IPS-NIHi11 (cell line): ENCODE measurements around the gene ABCA3.
"Not testable (repeated sequence)": the region's sequence is repeated elsewhere in the genome, so short reads cannot be mapped to it uniquely, and the experiment has no call there.

Experiments used
- DNase-seq: peaks from one replicate; pipeline ENCODE4 v3.0.0; 2012; ENCODE audit warnings: mixed read lengths, low spot score

Gene ABCA3

DNA sequence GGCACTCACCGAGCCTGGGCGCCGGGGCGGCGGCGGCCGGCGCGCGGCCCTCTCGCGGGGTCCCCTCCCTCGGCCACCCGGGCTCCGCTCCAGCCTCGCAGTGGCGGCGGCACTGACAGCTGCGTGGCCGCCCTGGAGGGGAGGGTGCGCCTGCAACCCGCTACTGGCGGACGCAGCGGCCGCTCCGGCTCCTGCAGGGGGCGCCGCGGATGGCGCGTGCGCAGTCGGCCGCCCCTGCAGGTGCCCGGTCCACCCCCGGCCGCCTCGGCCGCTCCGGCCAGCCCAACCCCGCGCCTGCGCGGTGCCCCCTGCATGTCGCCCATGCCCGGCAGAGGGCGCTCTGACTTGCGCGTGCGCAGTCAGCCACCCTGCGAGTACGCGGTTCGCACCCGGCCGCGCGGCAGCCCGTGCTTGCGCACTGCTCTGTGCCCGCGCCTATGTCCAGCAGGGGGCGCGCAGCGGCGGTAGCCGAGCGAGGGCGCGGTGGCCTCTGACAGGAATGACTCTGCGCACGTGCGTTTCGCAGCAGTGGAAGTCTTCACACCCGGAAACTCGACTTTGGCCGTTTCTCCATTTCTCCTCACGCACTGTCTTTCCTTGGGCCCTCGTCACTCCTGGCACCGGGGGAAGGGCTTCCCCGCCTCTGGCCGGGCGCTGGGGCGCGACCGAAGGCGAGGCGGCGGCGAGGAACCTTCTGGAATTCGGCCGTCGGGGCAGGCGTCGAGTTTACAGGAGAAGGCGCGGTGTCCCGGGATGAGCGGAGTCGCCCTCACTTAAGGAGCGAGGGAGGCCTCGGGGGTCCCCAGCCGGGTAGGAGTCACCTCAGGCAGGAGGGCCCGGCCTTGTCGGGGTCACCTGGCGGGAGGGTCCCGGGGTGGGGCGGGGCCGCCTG is at the start of gene ABCA3:
ABCA3 (minus strand) TSS at position 165 of the 892 bp plus-strand sequence. CDS start 14,262 bp downstream, outside the sequence.
- peak; percentile 100 for DNase-seq

DNA sequence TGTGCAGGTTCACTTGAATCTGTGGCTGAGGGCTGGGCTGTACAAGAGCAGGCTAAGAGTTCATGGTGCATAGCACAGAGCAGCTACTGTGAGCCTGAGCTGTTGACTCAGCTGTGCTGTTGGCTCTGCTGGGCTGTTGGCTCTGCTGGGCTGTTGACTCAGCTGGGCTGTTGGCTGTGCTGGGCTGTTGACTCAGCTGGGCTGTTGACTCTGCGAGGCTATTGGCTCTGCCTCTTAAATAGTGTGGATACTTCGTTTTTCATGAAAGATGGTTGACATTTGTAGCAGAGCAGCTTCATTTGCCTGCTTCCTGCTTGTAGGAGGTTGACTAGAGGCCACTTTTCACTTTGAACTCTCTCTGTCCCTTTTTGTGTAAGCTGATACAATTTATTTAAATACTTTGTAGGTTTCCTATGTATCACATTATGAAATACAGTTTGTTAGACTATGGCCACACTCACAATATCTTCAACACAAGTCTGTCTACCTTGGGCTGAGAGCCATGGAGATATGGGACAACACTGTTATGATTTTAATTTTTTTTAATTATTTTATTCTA is 48.4 kb upstream of the ABCA3 start:
- DNase-seq, result no peak

DNA sequence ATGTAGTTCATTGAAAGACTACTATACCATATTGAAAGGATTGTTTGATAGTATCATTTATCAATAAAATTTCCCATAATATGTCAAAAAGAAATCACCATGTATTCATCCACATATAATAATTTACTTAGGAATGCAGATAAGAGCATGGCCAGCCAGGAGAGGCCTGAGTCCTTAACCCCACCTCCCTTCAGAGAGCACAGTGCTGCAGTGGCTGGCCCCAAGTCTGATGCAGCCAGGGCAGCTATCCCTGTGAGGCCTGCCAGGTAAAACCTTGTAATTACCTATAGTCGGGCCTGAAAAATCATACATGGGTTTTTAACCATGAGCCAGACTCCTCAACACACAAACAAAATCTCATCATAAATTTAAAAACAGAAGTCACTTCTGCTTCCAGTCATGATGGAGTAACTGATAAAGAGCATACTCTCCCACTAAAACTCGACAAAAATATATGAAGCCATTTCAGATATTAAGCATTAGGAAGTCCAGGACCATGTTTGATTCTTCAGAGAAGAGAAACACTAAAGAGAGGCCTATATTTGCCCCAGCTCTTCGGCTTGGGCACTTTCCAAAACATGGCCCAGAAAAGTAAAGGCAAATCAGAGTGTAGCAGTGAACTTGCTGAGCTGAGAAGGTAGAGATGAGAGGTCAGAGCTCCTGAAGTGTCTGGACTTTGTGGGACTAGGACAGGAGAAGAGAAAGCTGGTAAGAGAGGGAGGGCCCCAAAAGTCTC is 47.8 kb upstream of the ABCA3 start:
- no peak for DNase-seq

DNA sequence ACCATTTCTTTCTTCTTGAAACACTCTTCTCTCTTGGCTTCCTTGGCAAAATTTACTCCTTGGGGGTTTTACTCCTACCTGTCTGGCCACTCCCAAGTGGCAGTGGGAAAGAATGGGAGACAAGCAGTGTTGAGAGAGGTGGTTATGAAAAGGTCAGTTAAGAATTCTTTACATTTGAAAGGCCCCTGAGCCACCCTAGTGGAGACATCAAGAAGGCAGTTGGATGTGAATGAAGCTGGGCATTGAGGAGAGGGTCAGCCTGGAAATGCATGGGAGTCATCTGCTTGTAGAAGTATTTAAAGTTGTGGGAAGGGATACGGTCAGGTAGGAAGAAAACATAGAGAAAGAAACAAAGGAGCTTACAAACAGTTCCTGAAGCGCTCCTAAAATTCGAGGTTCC is 46.5 kb upstream of the ABCA3 start:
- peak; percentile 69 for DNase-seq

DNA sequence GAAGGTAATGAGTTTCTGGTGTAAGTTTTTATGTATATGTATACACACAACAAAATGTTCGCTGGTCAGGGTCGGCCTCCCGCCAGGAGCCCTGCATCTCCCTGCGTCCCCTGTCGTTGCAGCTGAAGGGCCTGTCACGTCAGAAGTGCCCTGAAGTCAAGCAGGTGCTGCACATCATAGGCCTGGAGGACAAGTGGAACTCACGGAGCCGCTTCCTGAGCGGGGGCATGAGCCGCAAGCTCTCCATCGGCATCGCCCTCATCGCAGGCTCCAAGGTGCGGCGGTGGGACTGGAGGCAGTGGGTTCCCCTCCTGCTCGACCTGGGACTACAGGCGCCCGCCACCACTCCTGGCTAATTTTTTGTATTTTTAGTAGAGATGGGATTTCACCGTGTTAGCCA is 45.5 kb upstream of the ABCA3 start:
- DNase-seq, result not testable (repeated sequence)

DNA sequence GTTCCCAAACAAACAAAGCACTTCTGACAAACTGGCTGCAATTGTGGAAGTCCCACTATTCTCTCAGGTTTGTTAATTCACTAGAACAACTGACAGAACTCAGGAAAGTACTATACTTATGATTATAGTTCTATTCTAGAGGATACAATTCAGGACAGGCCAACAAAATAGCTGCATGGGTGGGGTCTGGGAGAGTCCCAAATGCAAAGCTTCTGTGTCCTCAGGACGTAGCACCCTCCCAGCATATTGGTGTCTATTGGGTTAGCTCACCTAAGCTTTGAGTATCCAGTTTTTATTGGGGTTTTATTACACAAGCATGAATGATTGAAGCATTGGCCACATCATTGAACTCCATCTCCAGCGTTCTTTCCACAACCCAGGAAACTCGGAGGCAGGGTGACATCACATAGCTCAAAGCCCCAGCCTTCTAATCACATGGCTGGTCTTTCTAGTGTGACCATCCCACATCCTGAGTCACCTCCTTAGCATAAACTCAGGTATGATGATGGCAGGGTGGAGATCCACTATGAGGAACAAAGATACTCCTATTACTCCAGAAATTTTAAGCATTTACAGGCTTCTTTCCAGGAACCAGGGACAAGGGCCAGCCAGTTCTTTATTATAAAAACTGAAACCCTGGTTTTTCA is 44.8 kb upstream of the ABCA3 start:
- DNase-seq, result peak; percentile 24

DNA sequence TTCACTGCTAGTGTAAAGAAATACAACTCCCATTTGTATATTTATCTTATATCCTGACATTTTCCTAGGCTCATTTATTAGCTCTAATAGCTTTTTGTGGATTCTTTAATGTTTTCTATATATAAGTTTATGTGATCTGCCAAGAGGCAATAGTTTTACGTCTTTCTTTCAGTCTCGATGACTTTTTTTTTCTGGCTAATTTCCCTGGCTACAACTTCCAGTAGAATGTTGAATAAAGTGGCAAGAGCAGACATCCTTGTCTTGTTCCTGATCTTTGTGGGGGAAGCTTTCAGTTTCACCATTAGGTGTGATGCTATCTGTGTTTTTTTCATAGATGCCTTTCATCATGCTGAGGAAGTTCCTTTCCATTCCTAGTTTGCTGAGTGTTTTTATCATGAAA is 43.9 kb upstream of the ABCA3 start:
- no peak for DNase-seq

DNA sequence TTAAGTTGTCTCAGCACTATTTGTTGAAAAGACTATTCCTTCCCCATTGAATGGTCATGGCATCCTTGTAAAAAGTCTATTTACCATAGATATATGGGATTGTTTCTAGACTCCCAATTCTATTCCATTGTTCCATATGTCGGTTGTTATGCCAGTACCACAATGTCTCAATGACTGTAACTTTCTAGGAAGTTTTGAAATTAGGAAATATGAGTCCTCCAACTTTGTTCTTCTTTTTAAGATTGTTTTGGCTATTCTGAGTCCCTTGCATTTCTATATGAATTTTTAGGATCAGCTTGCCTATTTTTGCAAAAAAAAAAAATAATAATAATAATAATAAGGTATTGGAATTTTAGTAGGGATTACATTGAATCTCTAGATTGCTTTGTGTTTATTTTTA is 43.0 kb upstream of the ABCA3 start:
- DNase-seq, result no peak

DNA sequence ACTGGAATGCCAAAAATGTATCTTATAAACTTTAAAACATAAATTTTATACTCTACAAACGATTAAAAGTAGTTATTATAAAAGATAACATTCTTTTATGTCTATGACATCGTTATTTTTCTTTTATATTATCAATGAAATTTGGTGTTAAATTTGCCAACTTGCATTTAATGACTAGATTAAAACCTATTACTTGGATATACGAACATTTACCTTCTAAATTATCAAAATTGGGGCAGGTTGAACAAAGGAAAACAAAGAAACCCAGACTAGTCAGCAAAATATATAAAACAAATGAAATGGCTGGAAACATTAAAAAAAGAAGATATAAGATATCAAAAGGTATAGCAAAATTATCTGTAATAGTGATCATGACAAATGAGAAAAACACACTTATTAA is 34.1 kb upstream of the ABCA3 start:
- DNase-seq, result no peak

DNA sequence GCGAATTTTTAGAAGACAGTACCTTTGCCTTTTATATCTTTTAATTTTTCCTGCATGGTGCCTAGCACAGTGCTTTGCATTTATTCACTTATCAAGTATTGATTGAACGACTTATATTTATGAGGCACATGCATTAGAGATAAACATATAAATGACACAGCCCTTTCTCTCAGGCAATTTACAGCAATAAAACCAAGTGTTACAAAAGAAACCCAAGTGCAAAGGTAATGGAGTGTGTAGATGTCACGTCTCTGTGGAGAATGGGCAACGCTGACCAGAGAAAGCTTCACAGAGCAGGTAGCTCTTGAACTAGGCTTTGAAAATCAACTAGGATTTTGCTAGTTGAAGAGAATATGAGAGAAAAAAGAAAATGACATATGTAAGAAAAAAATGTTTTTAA is 32.6 kb upstream of the ABCA3 start:
- DNase-seq, result no peak

DNA sequence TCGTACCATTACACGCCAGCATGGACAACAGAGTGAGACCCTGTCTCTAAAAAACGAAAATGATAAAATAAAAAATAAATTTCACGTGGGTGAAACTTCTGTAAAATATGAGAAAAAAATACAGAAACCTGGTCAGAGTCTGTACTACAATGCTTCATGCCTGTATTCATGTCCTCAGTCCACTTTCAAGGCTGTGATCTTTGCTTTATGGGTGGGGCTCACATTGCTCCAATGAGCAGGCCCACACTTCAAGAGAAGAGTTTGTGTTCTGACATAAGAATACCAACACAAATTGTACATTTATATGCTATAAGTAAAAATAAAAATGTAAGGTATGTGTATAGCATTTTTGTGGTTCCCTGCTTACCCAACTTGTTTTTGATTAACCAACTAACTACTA is 32.2 kb upstream of the ABCA3 start:
- no peak for DNase-seq

DNA sequence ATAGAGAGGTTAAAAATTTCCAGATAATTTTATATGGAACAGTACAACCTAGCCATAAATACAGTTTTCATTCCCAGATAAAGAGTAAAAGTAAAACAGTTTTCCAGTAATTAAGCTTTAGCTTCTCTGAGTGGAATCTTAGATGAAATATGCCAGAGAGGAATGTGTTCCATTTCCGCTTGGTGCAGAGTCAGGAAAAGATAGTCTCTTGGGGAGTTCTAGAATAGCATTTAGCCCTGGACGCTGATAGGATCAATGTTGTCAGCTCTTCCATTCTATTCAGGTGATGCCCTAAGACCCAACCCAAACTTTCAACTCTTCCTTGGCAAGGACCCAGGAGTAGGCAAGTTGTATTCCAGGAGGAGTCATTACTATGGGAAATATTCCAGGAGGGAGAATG is 30.9 kb upstream of the ABCA3 start:
- no peak for DNase-seq

DNA sequence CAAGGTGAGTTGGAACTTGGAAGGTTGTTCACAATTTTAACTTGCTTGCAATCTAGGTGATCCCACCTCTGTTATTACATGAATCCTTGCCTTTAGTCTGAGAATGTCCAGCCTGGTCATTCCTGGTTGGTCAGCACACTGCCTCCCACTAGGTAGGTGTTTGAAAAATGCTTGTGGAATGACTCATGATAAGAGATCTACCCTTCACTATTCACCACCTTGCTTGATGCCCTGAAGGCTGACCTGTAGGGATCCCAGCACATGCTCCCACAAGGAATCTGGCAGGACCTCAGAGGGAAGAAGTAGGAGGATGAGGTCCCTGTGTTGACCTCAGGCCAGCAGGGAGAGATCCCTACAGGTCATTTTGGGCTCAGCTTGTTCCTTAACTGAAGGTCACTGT is 30.2 kb upstream of the ABCA3 start:
- DNase-seq, result peak; percentile 14

DNA sequence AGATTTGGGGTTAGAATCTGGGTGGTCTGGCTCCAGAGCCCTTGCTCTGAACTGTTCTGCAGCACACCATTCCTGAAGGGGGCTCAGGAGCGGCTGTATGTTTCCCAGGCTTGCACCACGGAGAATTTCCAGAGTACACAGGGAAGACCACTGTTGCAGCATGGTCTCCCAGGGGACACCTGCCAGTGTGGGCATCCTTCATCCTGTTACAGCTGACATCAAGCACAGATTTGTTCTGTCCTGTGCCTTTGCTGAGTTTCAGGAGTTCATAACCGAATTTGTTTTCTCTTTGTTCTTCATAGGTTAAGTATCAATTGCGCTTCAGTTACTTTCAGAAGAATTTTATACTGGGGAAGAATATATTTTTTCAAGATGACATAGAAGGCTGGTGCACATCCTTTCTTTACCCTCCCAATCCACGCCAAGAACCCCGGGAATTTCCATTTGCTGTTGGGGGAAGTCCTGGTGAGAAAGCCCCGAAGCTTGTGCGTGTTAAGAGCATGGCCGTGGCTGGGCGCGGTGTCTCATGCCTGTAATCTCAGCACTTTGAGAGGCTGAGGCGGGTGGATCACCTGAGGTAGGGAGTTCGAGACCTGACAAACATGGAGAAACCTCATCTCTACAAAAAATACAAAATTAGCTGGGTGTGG is 26.3 kb upstream of the ABCA3 start:
- DNase-seq, result no peak

DNA sequence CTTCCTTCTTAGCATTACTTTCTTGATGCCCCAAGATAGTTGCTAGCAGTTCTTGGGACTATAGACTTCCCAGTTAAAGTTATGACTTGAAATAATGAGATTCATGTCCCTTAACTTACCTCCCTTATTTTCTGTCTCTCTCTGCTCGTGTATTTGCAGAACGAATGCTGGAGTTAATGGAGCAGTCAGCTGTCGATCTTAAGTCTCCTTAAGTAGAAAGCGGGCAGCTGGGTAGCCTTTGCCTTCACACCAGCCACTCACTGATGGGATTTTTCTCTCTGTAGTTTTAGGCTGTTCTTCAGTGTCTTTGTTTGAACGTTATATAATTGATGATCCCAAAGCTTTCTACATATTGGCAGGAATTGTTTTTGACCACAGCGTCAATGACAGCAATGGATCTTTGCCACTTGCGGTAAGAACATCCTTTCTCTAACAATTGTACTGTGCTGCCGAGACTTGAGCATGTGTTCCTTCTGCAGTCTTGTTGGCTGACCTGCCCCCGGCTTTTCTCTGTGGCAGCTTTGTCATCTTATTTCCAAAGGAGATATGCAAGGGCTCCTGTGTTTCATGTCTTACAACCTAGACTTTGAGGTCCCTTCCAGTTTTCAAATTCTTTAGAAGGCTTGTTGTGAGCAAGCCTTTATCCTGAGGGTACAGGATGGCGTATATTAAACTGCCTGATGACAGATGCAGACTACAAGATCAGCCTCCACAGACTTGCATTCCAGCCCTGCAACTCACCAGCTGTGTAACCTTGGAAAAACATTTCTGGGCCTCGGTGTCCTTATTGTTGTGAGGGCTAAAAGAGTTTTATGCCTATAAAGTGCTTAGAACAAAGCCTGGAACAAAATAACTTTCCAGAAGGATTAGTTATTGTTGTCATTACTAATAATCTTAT is 25.1 kb upstream of the ABCA3 start:
- DNase-seq, result no peak

DNA sequence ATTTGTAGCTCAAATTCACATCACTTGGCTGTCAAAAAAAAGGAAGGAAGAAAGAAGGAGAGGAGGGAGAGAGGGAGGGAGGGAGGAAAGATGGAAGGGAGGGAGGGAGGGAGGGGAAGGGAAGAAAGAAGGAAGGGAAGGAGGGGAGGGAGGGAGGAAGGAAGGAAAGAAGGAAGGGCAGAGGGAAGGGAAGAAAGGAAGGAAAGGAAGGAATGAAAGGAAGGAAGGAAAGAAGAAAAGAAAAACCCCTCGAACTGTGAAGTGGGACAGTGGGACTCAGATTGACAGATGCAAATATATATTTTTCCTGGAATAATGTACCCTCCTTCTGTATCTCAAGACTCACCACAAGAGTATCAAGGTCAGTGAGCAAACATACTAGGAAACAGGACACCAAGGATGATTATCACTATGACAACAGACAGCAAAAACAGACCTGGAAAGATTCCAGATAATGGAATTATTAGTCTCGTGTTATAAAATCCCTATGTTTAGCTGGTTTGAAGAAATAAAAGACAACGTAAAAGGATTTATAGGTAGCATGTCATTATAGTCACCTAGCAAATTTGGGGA is 24.2 kb upstream of the ABCA3 start:
- no peak for DNase-seq

DNA sequence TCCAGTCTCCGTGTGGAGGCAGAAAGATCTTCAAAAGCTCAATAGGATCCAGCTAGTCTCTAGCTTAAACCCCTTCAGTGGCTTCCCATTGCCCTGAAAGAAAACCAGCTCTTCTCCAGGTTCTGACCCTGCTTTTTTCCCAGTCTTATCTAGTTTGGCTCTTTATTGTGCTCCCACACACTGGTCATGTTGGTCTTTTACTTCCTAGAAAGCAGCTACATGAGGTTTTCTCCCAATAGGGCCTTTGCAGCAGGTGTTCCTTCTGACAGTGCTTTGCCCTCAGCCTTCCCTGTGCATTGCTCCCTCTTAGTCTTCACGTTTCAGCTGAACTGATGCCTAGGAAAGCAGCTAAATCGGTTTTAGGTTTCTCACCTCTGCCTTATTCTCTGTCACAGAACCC is 21.7 kb upstream of the ABCA3 start:
- no peak for DNase-seq

DNA sequence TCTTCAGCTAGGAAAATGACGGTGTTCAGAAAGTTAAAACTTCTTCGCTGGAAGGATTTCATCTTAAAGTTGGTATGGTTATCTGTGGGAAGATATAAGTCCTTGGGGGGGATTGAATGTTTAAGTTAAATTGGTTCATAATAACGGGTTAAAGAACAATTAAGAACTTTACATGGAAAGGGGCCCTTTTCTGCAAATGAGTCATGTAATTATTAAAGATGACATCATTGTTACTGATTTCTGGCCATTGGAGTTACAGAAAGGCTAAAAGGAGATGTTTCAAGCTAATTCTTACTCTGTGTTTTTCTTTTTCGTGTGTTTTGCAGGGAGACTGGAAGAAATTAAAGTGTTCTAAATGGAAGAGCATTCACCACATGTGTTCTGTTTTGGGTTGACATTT is 20.6 kb upstream of the ABCA3 start:
- DNase-seq, result no peak

DNA sequence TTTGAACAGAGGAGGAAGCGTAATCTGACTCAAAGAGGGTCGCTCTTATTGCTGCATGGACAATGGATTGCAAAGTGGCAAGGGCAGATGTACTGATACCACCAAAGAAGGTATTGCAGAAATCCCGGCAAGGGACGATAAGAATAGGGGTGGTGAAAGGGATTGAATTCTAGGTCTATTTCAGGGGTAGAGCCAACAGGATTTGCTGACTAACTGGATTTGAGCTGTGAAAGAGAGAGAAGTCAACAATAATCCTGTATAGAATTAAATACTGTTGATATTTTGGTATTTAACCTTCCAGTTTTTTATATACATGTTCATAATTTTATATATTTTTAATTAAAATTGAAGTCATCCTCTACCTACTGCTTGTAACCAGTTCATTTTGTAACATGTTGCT is 19.4 kb upstream of the ABCA3 start:
- DNase-seq, result no peak

DNA sequence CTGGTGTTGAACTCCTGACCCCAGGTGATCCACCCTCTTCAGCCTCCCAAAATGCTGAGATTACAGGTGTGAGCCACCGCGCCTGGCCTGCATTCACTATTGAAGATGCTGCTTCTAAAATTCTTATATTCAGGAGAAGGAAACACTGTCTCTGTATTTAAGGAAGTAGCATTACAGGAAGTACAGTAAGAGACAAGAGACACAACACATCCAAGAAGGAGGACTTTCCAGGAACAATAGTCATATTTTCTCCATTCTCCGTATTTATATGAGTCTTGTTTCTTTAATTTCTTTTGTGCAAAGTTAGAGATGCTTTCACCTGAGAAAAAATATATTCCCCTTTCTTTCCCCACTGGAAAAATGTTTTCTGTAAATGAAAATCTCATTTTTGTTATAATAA is 18.3 kb upstream of the ABCA3 start:
- no peak for DNase-seq

DNA sequence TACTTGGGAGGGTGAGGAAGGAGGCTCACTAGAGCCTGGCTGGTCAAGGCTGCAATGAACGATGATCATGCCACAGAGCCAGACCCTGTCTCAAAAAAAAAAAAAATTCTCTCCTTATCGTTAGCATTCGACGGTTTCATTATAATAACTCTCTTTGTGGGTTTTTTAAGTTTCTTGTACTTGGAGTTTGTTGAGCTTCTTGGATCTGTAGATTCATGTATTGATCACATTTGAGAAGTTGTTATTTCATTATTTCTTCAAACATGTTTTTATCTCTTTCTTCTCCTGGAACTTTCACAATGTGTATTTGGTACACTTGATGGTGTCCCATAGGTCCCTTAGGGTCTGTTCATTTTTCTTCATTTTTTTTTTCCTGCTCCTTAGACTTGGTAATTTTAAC is 16.8 kb upstream of the ABCA3 start:
- no peak for DNase-seq
